Astrocyte of the cerebellum (primary cell): ENCODE data around the gene INTS7.

ENCODE experiments used
- DNase-seq: peaks from one replicate; pipeline ENCODE4 v3.0.0-alpha.2; 2011; ENCODE audit warnings: low read depth
- H3K4me3 ChIP-seq: 2 replicates; pipeline ENCODE4 v1.5.1; 2011; ENCODE audit warnings: mild to moderate bottlenecking, low read depth, low read length, moderate library complexity
- CTCF ChIP-seq: IDR thresholded peaks from 2 replicates; pipeline ENCODE4 v1.5.1; 2012; ENCODE audit warnings: low read length, low read depth, moderate library complexity, mild to moderate bottlenecking; ENCODE audit errors: missing control alignments
- in situ Hi-C: cut with HindIII; loops from 2 replicates; pipeline ENCODE4 v1.10.0; 2017; ENCODE audit warnings: low sequenced_read_pairs

INTS7 gene

GRCh38 chr1:211912844-211913432 lies 122.4 kb downstream of the INTS7 start:
- no peak overlapping the region for H3K4me3 ChIP-seq
- in situ Hi-C loops, result no loop called here
- DNase-seq, result no peak
- TF ChIP-seq CTCF, result no peak

- H3K4me3 ChIP-seq, result no peak overlapping the region
- no peak for TF ChIP-seq CTCF
- in situ Hi-C loops, result no loop called here
- DNase-seq, result no peak
Observed at GRCh38 chr1:211912038-211912437, 123.3 kb downstream of the INTS7 start.

DNA sequence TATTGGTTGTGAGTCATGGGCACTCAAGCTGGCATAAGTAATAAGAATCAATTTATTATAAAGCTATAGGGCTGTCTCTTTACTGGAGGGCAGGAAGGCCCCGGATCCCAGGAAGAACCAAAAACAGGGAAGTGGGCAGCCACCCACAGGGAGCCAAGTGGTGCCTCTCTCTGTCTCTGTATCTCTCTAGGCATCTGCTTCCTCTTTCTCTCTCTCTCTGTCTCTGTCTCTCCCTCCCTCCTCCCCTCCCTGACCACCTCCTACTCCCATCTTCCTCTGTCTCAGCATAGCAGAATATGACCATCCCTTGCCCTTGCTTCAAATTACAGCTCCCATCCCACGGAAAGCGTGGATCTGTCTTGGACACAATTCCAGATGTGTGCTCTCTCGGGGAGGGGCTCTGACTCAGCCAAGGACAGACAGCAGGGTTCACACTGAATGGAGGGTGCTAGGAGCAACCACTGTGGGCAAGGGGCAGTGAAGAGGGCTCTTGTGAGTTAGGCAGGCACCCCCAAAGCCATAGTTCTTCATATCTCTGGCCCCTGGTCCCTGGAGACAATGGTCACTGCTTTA lies 124.4 kb downstream of the INTS7 start:
- DNase-seq, result no peak
- no peak overlapping the region for H3K4me3 ChIP-seq
- in situ Hi-C loops, result no loop called here
- no peak for TF ChIP-seq CTCF

- in situ Hi-C loops, result no loop called here
- no peak overlapping the region for H3K4me3 ChIP-seq
- DNase-seq, result no peak
- no peak for TF ChIP-seq CTCF
Observed at GRCh38 chr1:211910113-211910884, 125.1 kb downstream of the INTS7 start.

DNA sequence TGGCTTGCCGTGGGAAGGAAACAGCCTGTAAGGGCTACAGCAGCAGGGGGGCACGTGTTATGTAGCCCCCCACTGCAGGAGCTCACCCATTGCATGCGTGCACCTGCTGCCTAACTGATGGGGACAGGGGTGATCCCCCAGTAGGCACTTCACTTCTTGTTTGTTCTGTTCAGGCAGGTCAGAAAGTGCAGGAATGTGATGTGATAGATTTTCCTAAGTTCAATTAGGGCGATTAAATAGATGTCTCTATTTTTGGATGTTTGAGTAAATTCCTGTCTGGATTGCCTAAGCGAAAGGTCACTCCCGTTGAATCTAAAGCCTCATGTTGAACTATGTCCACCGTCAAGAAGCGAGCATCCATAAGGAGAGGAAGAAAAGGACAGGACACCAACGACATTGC lies 126.0 kb downstream of the INTS7 start:
- TF ChIP-seq CTCF, result no peak
- DNase-seq, result no peak
- in situ Hi-C loops, result no loop called here
- H3K4me3 ChIP-seq, result no peak overlapping the region

DNA sequence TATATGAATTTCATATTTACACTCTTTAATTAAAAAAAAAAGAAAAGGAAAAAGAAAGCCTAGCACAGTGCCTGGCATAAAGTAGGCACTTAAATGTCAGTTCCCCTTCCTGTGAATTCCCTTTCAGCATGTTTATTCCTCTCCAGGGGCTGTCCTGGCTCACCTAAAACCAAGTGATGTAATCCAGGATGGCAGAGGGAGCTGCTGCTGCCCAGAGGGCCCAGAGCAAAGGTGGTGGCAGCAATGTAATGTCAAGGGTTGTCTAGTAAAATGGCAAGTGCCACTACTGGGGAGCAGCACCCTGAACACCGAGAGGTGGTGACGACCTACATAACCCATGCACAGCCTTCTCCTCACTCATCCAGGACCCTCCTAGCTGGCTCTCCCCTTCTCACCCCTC lies 126.4 kb downstream of the INTS7 start:
- H3K4me3 ChIP-seq, result no peak overlapping the region
- no peak for DNase-seq
- no peak for TF ChIP-seq CTCF
- in situ Hi-C loops, result no loop called here
